Neural cell (in vitro differentiated cells): ENCODE results near the gene C3orf38.

Source experiments
- CTCF ChIP-seq: fragments of 450-650 bp; IDR thresholded peaks from 2 replicates; pipeline ENCODE4 v1.5.1; 2014; ENCODE audit warnings: antibody characterized with exemption, mild to moderate bottlenecking, moderate library complexity; ENCODE audit not compliant: poor library complexity, severe bottlenecking
- EP300 ChIP-seq: fragments of 450-650 bp; conservative IDR thresholded peaks from 2 replicates; pipeline ENCODE4 v1.6.1; 2014; ENCODE audit warnings: antibody characterized with exemption, mild to moderate bottlenecking, moderate library complexity; ENCODE audit not compliant: poor library complexity, severe bottlenecking
- EZH2 ChIP-seq: fragments of 200-600, 300-800 bp; shearing (Covaris generic), sonication (generic); IDR thresholded peaks from 2 replicates; pipeline ENCODE4 v1.6.1; 2014; ENCODE audit warnings: antibody characterized with exemption, low read length, borderline replicate concordance, mild to moderate bottlenecking; ENCODE audit not compliant: insufficient read depth, poor library complexity, severe bottlenecking
- MXI1 ChIP-seq: fragments of 450-650 bp; conservative IDR thresholded peaks from 2 replicates; pipeline ENCODE4 v1.6.1; 2014; ENCODE audit warnings: antibody characterized with exemption, mild to moderate bottlenecking; ENCODE audit not compliant: poor library complexity, severe bottlenecking
- POLR2AphosphoS5 ChIP-seq: IDR thresholded peaks from 2 replicates; pipeline ENCODE4 v1.6.1; 2012
- RAD21 ChIP-seq: fragments of 450-650 bp; conservative IDR thresholded peaks from 2 replicates; pipeline ENCODE4 v1.6.1; 2014; ENCODE audit warnings: antibody characterized with exemption, mild to moderate bottlenecking, moderate library complexity
- REST ChIP-seq: IDR thresholded peaks from 2 replicates; pipeline ENCODE4 v1.6.1; 2012; ENCODE audit warnings: borderline replicate concordance
- SMC3 ChIP-seq: fragments of 450-650 bp; conservative IDR thresholded peaks from 2 replicates; pipeline ENCODE4 v1.6.1; 2014; ENCODE audit warnings: antibody characterized with exemption, mild to moderate bottlenecking, moderate library complexity; ENCODE audit not compliant: poor library complexity
- TAF1 ChIP-seq: IDR thresholded peaks from 2 replicates; pipeline ENCODE4 v1.6.1; 2012; ENCODE audit warnings: low read depth

- no peak for TF ChIP-seq CTCF
- TF ChIP-seq EP300, result no peak
- TF ChIP-seq POLR2AphosphoS5, result no peak
- TF ChIP-seq TAF1, result no peak
- no peak for TF ChIP-seq REST
- TF ChIP-seq RAD21, result no peak
- TF ChIP-seq EZH2, result no peak
- no peak for TF ChIP-seq SMC3
- TF ChIP-seq MXI1, result no peak
Measured at GRCh38 chr3:88168171-88168570, 18.4 kb downstream of the C3orf38 start.
